Measurements from ENCODE around the gene CAPN7.

Gene CAPN7

DNA sequence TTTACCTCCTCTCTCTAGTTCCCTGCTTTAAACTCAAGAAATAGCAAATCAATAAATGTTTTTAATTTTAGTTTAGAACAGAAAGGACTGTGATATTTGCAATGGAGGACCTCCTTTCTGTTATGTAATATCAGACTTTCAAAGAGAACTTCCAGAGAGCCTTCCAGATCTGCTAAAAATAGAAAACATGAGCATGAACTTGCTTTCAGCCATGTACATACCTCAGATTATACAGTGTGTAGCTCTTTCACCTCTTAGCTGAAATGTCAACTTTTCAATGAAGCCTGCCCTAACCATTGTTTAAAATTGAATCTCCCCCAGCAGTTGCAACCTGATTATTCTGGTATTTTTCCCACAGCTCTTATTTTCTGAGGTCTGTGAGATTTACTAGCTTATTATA, 12.6 kb downstream of the CAPN7 start:
- peaks cover 85% of the 10 kb centered on the region for H3K36me3 ChIP-seq (ENCODE audit: control insufficient read depth, insufficient read depth, low read length, severe bottlenecking)

GRCh38 chr3:15220056-15220455, 14.0 kb downstream of the CAPN7 start:
- no peaks in the 10 kb centered on the region for H3K9me3 ChIP-seq (ENCODE audit: control insufficient read depth, low read length)
- H3K27me3 ChIP-seq (replicated peaks; ENCODE audit: control insufficient read depth, insufficient read depth, low read length): no peaks in the 10 kb centered on the region
- DNase-seq (ENCODE audit: low read depth): no peak
- H3K4me1 ChIP-seq (ENCODE audit: control insufficient read depth, insufficient read depth, low read length): peaks cover 32% of the 10 kb centered on the region
- H3K9ac ChIP-seq (ENCODE audit: low read length): no peak overlapping the region
- peaks cover 86% of the 10 kb centered on the region for H3K36me3 ChIP-seq (ENCODE audit: control insufficient read depth, insufficient read depth, low read length, severe bottlenecking)
- no peak overlapping the region for H3K4me3 ChIP-seq (ENCODE audit: low read length)

More for the DNA sequence above, 12.6 kb downstream of the CAPN7 start:
- peaks cover 41% of the 10 kb centered on the region for H3K4me1 ChIP-seq (ENCODE audit: control insufficient read depth, insufficient read depth, low read length)
- no peaks in the 10 kb centered on the region for H3K9me3 ChIP-seq (ENCODE audit: control insufficient read depth, low read length)
- no peak for DNase-seq (ENCODE audit: low read depth)
- H3K4me3 ChIP-seq (ENCODE audit: low read length): no peak overlapping the region
- H3K9ac ChIP-seq (ENCODE audit: low read length): no peak overlapping the region
- H3K27me3 ChIP-seq (replicated peaks; ENCODE audit: control insufficient read depth, insufficient read depth, low read length): no peaks in the 10 kb centered on the region

- Histone ChIP-seq H3K9ac (ENCODE audit: low read length) (no peak overlapping the region), H3K4me3 (ENCODE audit: low read length) (no peak overlapping the region), H3K27me3 (replicated peaks; ENCODE audit: control insufficient read depth, insufficient read depth, low read length) (no peaks in the 10 kb centered on the region), H3K9me3 (ENCODE audit: control insufficient read depth, low read length) (no peaks in the 10 kb centered on the region), H3K4me1 (ENCODE audit: control insufficient read depth, insufficient read depth, low read length) (peaks cover 26% of the 10 kb centered on the region), H3K36me3 (ENCODE audit: control insufficient read depth, insufficient read depth, low read length, severe bottlenecking) (peaks cover 86% of the 10 kb centered on the region)
- no peak for DNase-seq (ENCODE audit: low read depth)
Observed at GRCh38 chr3:15220661-15221060, 14.6 kb downstream of the CAPN7 start.

- H3K9me3 ChIP-seq (ENCODE audit: control insufficient read depth, low read length): no peaks in the 10 kb centered on the region
- H3K27me3 ChIP-seq (replicated peaks; ENCODE audit: control insufficient read depth, insufficient read depth, low read length): no peaks in the 10 kb centered on the region
- peaks cover 92% of the 10 kb centered on the region for H3K36me3 ChIP-seq (ENCODE audit: control insufficient read depth, insufficient read depth, low read length, severe bottlenecking)
- H3K4me3 ChIP-seq (ENCODE audit: low read length): no peak overlapping the region
- DNase-seq (ENCODE audit: low read depth): no peak
- H3K9ac ChIP-seq (ENCODE audit: low read length): no peak overlapping the region
- H3K4me1 ChIP-seq (ENCODE audit: control insufficient read depth, insufficient read depth, low read length): peaks cover 18% of the 10 kb centered on the region
Observed at GRCh38 chr3:15221574-15222217, 15.7 kb downstream of the CAPN7 start.

DNA sequence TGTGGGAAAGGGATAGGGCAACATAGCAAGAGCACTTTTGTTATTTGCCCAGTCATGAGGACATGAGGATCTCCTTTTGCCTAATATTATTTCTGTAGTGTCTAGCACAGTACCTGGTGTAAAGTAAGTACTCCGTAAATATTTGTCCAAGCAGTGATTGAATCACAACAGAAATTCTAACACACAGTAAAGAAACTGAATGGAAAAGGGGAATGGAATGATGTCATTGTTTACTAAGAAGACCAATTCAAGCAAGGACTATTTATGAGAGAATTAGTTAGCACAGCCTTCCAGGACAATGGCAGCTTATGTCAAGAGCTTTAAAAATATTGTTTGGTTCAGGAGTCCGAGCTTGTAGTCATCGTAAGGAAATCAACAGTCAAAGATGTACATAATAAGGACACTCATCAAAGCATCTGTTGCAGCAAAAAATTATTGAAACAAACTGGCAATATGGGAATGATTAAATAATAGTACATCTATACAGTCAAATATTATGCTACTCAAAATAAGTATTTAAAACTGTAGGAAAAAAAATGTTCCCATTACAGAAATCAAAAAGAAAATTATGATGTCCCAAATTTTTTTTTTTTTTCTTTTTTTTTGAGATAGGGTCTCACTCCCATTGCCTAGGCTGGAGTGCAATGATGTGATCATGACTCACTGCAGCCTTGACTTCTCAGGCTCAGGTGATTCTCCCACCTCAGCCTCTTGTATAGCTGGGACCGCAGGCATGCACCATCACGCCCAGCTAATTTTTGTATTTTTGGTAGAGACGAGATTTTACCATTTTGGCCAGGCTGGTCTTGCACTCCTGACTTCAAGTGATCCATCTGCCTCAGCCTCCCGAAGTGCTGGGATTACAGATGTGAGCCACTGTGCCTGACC, 17.9 kb downstream of the CAPN7 start:
- peaks cover 13% of the 10 kb centered on the region for H3K4me1 ChIP-seq (ENCODE audit: control insufficient read depth, insufficient read depth, low read length)
- H3K36me3 ChIP-seq (ENCODE audit: control insufficient read depth, insufficient read depth, low read length, severe bottlenecking): peaks cover 94% of the 10 kb centered on the region
- H3K9me3 ChIP-seq (ENCODE audit: control insufficient read depth, low read length): no peaks in the 10 kb centered on the region
- H3K4me3 ChIP-seq (ENCODE audit: low read length): no peak overlapping the region
- H3K27me3 ChIP-seq (replicated peaks; ENCODE audit: control insufficient read depth, insufficient read depth, low read length): no peaks in the 10 kb centered on the region
- H3K9ac ChIP-seq (ENCODE audit: low read length): no peak overlapping the region
- no peak for DNase-seq (ENCODE audit: low read depth)

GRCh38 chr3:15228147-15228546, 22.1 kb downstream of the CAPN7 start:
- H3K9me3 ChIP-seq (ENCODE audit: control insufficient read depth, low read length): no peaks in the 10 kb centered on the region
- H3K27me3 ChIP-seq (replicated peaks; ENCODE audit: control insufficient read depth, insufficient read depth, low read length): no peaks in the 10 kb centered on the region
- H3K4me3 ChIP-seq (ENCODE audit: low read length): no peak overlapping the region
- DNase-seq (ENCODE audit: low read depth): no peak
- peaks cover 93% of the 10 kb centered on the region for H3K36me3 ChIP-seq (ENCODE audit: control insufficient read depth, insufficient read depth, low read length, severe bottlenecking)
- no peak overlapping the region for H3K9ac ChIP-seq (ENCODE audit: low read length)
- H3K4me1 ChIP-seq (ENCODE audit: control insufficient read depth, insufficient read depth, low read length): no peaks in the 10 kb centered on the region

DNA sequence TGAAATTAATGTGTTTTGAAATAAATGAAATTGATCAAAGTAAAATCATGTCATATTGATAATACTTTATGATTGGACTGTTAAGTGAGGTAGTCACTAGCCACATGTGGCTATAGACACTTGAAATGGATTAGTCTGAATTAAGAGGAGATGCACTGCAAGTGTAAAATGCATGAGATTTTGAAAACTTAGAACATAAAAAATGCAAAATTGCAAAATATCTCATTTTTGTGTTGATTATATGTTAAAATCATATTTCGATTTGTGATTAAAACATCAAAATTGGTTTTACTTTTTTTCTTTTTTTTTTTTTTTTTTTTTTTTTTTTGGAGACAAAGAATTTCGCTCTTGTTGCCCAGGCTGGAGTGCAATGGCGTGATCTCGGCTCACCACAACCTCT, 23.2 kb downstream of the CAPN7 start:
- Histone ChIP-seq H3K36me3 (ENCODE audit: control insufficient read depth, insufficient read depth, low read length, severe bottlenecking) (peaks cover 93% of the 10 kb centered on the region), H3K4me1 (ENCODE audit: control insufficient read depth, insufficient read depth, low read length) (no peaks in the 10 kb centered on the region), H3K9ac (ENCODE audit: low read length) (no peak overlapping the region), H3K27me3 (replicated peaks; ENCODE audit: control insufficient read depth, insufficient read depth, low read length) (no peaks in the 10 kb centered on the region), H3K4me3 (ENCODE audit: low read length) (no peak overlapping the region), H3K9me3 (ENCODE audit: control insufficient read depth, low read length) (no peaks in the 10 kb centered on the region)
- no peak for DNase-seq (ENCODE audit: low read depth)

DNA sequence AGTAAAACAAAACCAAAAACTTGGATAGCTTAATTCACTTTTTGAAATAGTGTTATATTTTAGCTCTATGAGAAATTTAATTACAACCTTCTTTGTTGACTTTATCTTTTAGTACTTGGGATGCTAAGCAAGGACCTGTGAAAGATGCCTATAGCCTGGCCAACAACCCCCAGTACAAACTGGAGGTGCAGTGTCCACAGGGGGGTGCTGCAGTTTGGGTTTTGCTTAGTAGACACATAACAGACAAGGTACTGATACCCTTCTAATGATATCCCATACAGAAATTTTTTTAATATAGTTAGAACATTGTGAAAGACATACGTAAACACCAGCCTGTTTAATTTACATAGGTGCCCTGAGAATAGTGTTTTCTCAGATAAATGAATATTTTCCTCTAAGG, 35.3 kb downstream of the CAPN7 start:
- Histone ChIP-seq H3K4me1 (ENCODE audit: control insufficient read depth, insufficient read depth, low read length) (no peaks in the 10 kb centered on the region), H3K9ac (ENCODE audit: low read length) (no peak overlapping the region), H3K36me3 (ENCODE audit: control insufficient read depth, insufficient read depth, low read length, severe bottlenecking) (peaks cover 94% of the 10 kb centered on the region), H3K4me3 (ENCODE audit: low read length) (no peak overlapping the region), H3K9me3 (ENCODE audit: control insufficient read depth, low read length) (no peaks in the 10 kb centered on the region), H3K27me3 (replicated peaks; ENCODE audit: control insufficient read depth, insufficient read depth, low read length) (no peaks in the 10 kb centered on the region)
- DNase-seq (ENCODE audit: low read depth): peak; percentile 19

DNA sequence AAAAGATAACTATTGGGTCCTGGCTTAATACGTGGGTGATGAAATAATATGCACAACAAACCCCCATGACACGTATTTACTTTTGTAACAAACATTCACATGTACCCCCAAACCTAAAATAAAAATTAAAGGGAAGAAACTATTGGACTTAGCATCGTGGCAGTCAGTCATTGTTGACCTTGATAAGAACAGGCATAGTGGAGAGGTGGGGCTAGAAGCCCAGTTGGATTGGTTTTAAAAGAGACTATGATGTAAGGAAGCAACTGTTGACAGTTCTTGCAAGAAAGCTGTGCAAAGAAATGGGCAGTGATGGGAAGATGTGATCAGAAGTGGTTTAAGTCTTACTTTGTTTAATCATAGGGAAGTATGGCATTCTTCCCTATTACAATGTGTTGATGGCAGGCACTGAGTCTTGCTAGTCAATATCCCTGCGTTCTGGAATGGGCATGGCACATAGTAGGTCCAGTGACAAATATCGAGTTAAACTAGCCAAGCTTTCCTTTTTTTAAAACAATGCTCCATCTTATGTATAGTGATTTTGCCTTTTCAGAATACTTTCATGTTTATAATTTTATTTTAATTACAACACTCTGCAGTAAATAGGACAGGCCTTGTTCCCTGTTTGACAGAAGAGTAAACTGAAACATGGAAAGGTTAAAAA, 37.9 kb downstream of the CAPN7 start:
- Histone ChIP-seq H3K4me1 (ENCODE audit: control insufficient read depth, insufficient read depth, low read length) (no peaks in the 10 kb centered on the region), H3K36me3 (ENCODE audit: control insufficient read depth, insufficient read depth, low read length, severe bottlenecking) (peaks cover 97% of the 10 kb centered on the region), H3K4me3 (ENCODE audit: low read length) (no peak overlapping the region), H3K9ac (ENCODE audit: low read length) (no peak overlapping the region), H3K9me3 (ENCODE audit: control insufficient read depth, low read length) (no peaks in the 10 kb centered on the region), H3K27me3 (replicated peaks; ENCODE audit: control insufficient read depth, insufficient read depth, low read length) (no peaks in the 10 kb centered on the region)
- DNase-seq (ENCODE audit: low read depth): no peak

DNA sequence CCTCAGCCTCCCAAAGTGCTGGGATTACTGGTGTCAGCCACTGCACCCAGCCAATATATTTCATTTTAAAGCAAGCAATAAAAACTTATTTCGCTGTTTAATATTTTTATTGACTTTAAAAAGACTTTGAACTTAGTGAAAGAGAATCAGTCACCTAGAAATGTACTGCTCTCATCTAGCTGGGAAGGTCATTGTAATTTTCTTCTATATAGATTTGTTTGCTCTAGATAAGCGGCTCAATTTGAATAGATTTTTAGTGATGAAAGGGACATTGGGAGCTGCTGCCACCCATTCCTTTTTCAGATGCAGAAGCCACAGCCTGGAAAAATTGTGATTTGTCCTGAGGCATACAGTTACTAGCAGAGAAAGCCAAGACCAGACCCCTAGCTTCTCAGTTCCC, 40.1 kb downstream of the CAPN7 start:
- Histone ChIP-seq H3K9me3 (ENCODE audit: control insufficient read depth, low read length) (no peaks in the 10 kb centered on the region), H3K9ac (ENCODE audit: low read length) (no peak overlapping the region), H3K4me1 (ENCODE audit: control insufficient read depth, insufficient read depth, low read length) (no peaks in the 10 kb centered on the region), H3K27me3 (replicated peaks; ENCODE audit: control insufficient read depth, insufficient read depth, low read length) (no peaks in the 10 kb centered on the region), H3K36me3 (ENCODE audit: control insufficient read depth, insufficient read depth, low read length, severe bottlenecking) (peaks cover 96% of the 10 kb centered on the region), H3K4me3 (ENCODE audit: low read length) (no peak overlapping the region)
- no peak for DNase-seq (ENCODE audit: low read depth)

DNA sequence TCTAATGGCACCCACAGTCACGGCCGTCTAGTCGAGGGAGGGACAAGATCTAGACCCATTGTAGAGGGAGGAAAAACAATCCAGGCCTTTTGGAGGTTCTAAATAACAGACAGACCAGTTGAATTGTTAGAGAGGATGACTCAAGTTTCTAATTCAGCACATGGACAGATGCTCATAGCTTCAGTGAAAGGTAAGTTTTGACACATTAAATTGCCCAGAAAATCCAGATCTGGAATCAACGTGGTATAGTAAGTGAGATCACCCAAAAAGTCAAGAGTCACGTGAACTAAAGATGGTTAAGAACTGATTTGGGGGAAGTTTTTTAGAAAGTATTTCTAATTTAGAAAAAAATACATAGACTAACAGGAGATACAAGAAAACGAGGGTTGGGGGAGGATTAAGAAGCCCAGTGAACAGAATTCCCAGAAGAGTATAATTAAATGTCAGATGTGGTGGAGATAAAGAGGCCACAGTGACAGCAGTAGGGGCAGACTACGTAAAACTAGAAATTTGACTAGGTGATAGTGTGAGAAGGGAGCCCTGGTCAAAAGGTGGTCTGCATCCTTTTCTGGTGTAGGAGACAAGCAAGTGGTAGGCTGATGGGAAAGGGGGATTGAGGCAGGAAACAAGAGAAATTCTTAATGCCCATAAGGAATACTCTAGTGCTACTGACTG, 47.1 kb downstream of the CAPN7 start:
- no peak overlapping the region for H3K4me3 ChIP-seq (ENCODE audit: low read length)
- no peaks in the 10 kb centered on the region for H3K9me3 ChIP-seq (ENCODE audit: control insufficient read depth, low read length)
- H3K4me1 ChIP-seq (ENCODE audit: control insufficient read depth, insufficient read depth, low read length): peaks cover 26% of the 10 kb centered on the region
- no peak for DNase-seq (ENCODE audit: low read depth)
- no peaks in the 10 kb centered on the region for H3K27me3 ChIP-seq (replicated peaks; ENCODE audit: control insufficient read depth, insufficient read depth, low read length)
- H3K36me3 ChIP-seq (ENCODE audit: control insufficient read depth, insufficient read depth, low read length, severe bottlenecking): peaks cover 97% of the 10 kb centered on the region
- H3K9ac ChIP-seq (ENCODE audit: low read length): no peak overlapping the region
